ENCODE data around the gene USP24. TPM values are rescaled to one million over a fixed set of nuclear protein-coding genes. Genes with fewer than 3 reads are reported as not detected.

USP24 gene
- total RNA-seq, 1 donor from 2014 or later: 44.6 TPM

GRCh38 chr1:55246331-55246730 is 31.2 kb upstream of the USP24 start:
- TF ChIP-seq CTCF (conservative IDR thresholded peaks at IDR 0.05): no peak
- Mint-ChIP-seq H3K9me3 (no peaks in the 10 kb centered on the region), H3K4me3 (no peak overlapping the region), H3K27me3 (ENCODE audit: low read depth) (no peaks in the 10 kb centered on the region), H3K4me1 (peaks cover 9% of the 10 kb centered on the region), H3K36me3 (ENCODE audit: low read depth) (no peaks in the 10 kb centered on the region), H3K27ac (ENCODE audit: unreplicated experiment) (no peak overlapping the region)
- DNase-seq (ENCODE audit: low read depth, low spot score): no peak

- no peak overlapping the region for H3K27ac Mint-ChIP-seq (ENCODE audit: unreplicated experiment)
Measured at GRCh38 chr1:55245781-55246180, 30.6 kb upstream of the USP24 start.

GRCh38 chr1:55244476-55245099 is 29.4 kb upstream of the USP24 start:
- DNase-seq (ENCODE audit: low read depth, low spot score): no peak
- H3K9me3 Mint-ChIP-seq: no peaks in the 10 kb centered on the region
- no peak overlapping the region for H3K27ac Mint-ChIP-seq (ENCODE audit: unreplicated experiment)

More at GRCh38 chr1:55245781-55246180, 30.6 kb upstream of the USP24 start:
- Mint-ChIP-seq H3K4me1 (peaks cover 9% of the 10 kb centered on the region), H3K9me3 (no peaks in the 10 kb centered on the region), H3K4me3 (no peak overlapping the region), H3K36me3 (ENCODE audit: low read depth) (no peaks in the 10 kb centered on the region), H3K27me3 (ENCODE audit: low read depth) (no peaks in the 10 kb centered on the region)
- no peak for DNase-seq (ENCODE audit: low read depth, low spot score)
- TF ChIP-seq CTCF (conservative IDR thresholded peaks at IDR 0.05): no peak

GRCh38 chr1:55243655-55244054 is 28.5 kb upstream of the USP24 start:
- Mint-ChIP-seq H3K27ac (ENCODE audit: unreplicated experiment) (no peak overlapping the region), H3K9me3 (no peaks in the 10 kb centered on the region), H3K36me3 (ENCODE audit: low read depth) (no peaks in the 10 kb centered on the region), H3K4me1 (peaks cover 7% of the 10 kb centered on the region), H3K27me3 (ENCODE audit: low read depth) (no peaks in the 10 kb centered on the region), H3K4me3 (no peak overlapping the region)
- TF ChIP-seq CTCF (conservative IDR thresholded peaks at IDR 0.05): no peak
- no peak for DNase-seq (ENCODE audit: low read depth, low spot score)

More at GRCh38 chr1:55244476-55245099, 29.4 kb upstream of the USP24 start:
- TF ChIP-seq CTCF (conservative IDR thresholded peaks at IDR 0.05): no peak
- no peak overlapping the region for H3K4me3 Mint-ChIP-seq
- H3K36me3 Mint-ChIP-seq (ENCODE audit: low read depth): no peaks in the 10 kb centered on the region
- H3K27me3 Mint-ChIP-seq (ENCODE audit: low read depth): no peaks in the 10 kb centered on the region
- peaks cover 7% of the 10 kb centered on the region for H3K4me1 Mint-ChIP-seq

- no peaks in the 10 kb centered on the region for H3K9me3 Mint-ChIP-seq
- peaks cover 5% of the 10 kb centered on the region for H3K4me1 Mint-ChIP-seq
Measured at GRCh38 chr1:55239548-55239947, 24.4 kb upstream of the USP24 start.

More at GRCh38 chr1:55239548-55239947, 24.4 kb upstream of the USP24 start:
- Mint-ChIP-seq H3K27me3 (ENCODE audit: low read depth) (no peaks in the 10 kb centered on the region), H3K27ac (ENCODE audit: unreplicated experiment) (no peak overlapping the region), H3K4me3 (no peak overlapping the region), H3K36me3 (ENCODE audit: low read depth) (no peaks in the 10 kb centered on the region)
- TF ChIP-seq CTCF (conservative IDR thresholded peaks at IDR 0.05): no peak
- no peak for DNase-seq (ENCODE audit: low read depth, low spot score)
